Spleen (tissue), 11 donors: Measurements from ENCODE around the gene C3orf20. TPM values are rescaled to one million over a fixed set of nuclear protein-coding genes. Genes with fewer than 3 reads are reported as not detected.
A peak's percentile ranks its signal among the peaks of the same experiment; 100 is the strongest.

Source experiments
- DNase-seq: peaks from one replicate; pipeline ENCODE4 v3.0.0-alpha.2; 2020
- H3K27ac ChIP-seq, 8 donors: fragments of 200-600 bp; sonication (generic) in 7 of 8; 1 replicate in 4 of 8; 2 replicates in 4 of 8; pipeline versions ENCODE4 v1.5.0 to v1.8.0; 2016 to 2021; ENCODE audit warnings: inconsistent platforms in 4 of 8, mild to moderate bottlenecking in 4 of 8, moderate library complexity in 1 of 8
- H3K27me3 ChIP-seq, 7 donors: fragments of 200-600 bp; sonication (generic) in 6 of 7; replicated peaks in 1 of 7; 1 replicate in 4 of 7; 2 replicates in 3 of 7; pipeline versions ENCODE4 v1.5.0 to v1.8.0; 2016 to 2021; ENCODE audit warnings: inconsistent platforms in 3 of 7, mild to moderate bottlenecking in 1 of 7
- H3K36me3 ChIP-seq, 6 donors: fragments of 200-600 bp; sonication (generic) in 5 of 6; 1 replicate in 4 of 6; 2 replicates in 2 of 6; pipeline versions ENCODE4 v1.5.0 to v1.8.0; 2016 to 2021; ENCODE audit warnings: inconsistent platforms in 2 of 6
- H3K4me1 ChIP-seq, 6 donors: fragments of 200-600 bp; sonication (generic) in 5 of 6; 1 replicate in 3 of 6; 2 replicates in 3 of 6; pipeline versions ENCODE4 v1.5.0 to v1.8.0; 2016 to 2021; ENCODE audit warnings: inconsistent platforms in 3 of 6
- H3K4me3 ChIP-seq, 8 donors: fragments of 200-600 bp; sonication (generic) in 7 of 8; 1 replicate in 4 of 8; 2 replicates in 4 of 8; pipeline versions ENCODE4 v1.5.0 to v1.8.0; 2016 to 2021; ENCODE audit warnings: inconsistent platforms in 4 of 8, mild to moderate bottlenecking in 4 of 8, moderate library complexity in 2 of 8
- H3K9me3 ChIP-seq, 8 donors: fragments of 200-600 bp; sonication (generic) in 7 of 8; 1 replicate in 4 of 8; 2 replicates in 4 of 8; pipeline versions ENCODE4 v1.5.0 to v1.8.0; 2016 to 2021; ENCODE audit warnings: inconsistent platforms in 4 of 8
- POLR2A ChIP-seq, 3 donors: fragments of 450-650 bp; IDR thresholded peaks; one replicate each; pipeline ENCODE4 v1.5.1; 2017; ENCODE audit warnings: antibody characterized with exemption in 3 of 3, mild to moderate bottlenecking in 1 of 3
- POLR2AphosphoS5 ChIP-seq, 3 donors: sonication (generic); formaldehyde crosslinking; IDR thresholded peaks; one replicate each; pipeline ENCODE4 v1.5.1; 2017; ENCODE audit warnings: antibody characterized with exemption in 3 of 3
- WGBS, 5 donors: extraction: QIAGEN DNeasy Blood & Tissue Kit in 3 of 5; methylation state at CpG; one replicate each; pipeline versions ENCODE4 v1.1.5 to v1.1.7; 2013 to 2018; 5-methylcytosine and 5-hydroxymethylcytosine counted together
- intact Hi-C: fragments of 100-400 bp; cut with DNase I; formaldehyde crosslinking; loops from one replicate; pipeline ENCODE4 v1.15.0; 2023; ENCODE audit warnings: low total_unique reads
- polyA plus RNA-seq, 3 donors: library from polyadenylated mRNA; stranded (reverse); fragments of 200-250 nt; gene quantifications; one replicate each; pipeline ENCODE4 v1.2.1, GENCODE V29; 2013
- total RNA-seq, 7 donors: library from RNA; depleted of rRNA in 3 of 7; stranded (reverse); fragments of >200 nt in 3 of 7; fragmentation: NEBNext Ultra II Directional in 4 of 7; extraction: Animal tissue kit (Norgen Biotek cat#: 25700) in 4 of 7; gene quantifications; one replicate each; pipeline versions ENCODE4 v1.1.0 to v1.2.1, GENCODE V29; 2016 to 2021
- TF ChIP-seq, protein P1 (sequence below), 11 experiments: fragments of 200-600 bp in 7 of 11; fragments of 450-650 bp in 4 of 11; sonication (generic) in 4 of 11; IDR thresholded peaks in 8 of 11; conservative IDR thresholded peaks in 3 of 11; 1 replicate in 7 of 11; 2 replicates in 4 of 11; pipeline versions ENCODE4 v1.4.0 to v1.8.0; 2016 to 2021; ENCODE audit warnings: antibody characterized with exemption in 11 of 11, inconsistent platforms in 4 of 11, mild to moderate bottlenecking in 1 of 11
- donor health status: healthy with polysubstance abuse.
- donor health status: DM: no; HTN: no; CAD: no; lungs with moderate emphysema.
- donor health status: DM: no; HTN: no; CAD: no.
- donor health status: Bipolar disorder and iron deficiency.
- donor health status: healthy.
- donor health status: DM: no; HTN: no; CAD: no.
- donor health status: DM: yes; HTN: yes; CAD: no.

Gene C3orf20
- total and polyA plus RNA-seq, 10 donors, result 0.17 to 1.1 (median 0.30) TPM; not detected in 3

DNA sequence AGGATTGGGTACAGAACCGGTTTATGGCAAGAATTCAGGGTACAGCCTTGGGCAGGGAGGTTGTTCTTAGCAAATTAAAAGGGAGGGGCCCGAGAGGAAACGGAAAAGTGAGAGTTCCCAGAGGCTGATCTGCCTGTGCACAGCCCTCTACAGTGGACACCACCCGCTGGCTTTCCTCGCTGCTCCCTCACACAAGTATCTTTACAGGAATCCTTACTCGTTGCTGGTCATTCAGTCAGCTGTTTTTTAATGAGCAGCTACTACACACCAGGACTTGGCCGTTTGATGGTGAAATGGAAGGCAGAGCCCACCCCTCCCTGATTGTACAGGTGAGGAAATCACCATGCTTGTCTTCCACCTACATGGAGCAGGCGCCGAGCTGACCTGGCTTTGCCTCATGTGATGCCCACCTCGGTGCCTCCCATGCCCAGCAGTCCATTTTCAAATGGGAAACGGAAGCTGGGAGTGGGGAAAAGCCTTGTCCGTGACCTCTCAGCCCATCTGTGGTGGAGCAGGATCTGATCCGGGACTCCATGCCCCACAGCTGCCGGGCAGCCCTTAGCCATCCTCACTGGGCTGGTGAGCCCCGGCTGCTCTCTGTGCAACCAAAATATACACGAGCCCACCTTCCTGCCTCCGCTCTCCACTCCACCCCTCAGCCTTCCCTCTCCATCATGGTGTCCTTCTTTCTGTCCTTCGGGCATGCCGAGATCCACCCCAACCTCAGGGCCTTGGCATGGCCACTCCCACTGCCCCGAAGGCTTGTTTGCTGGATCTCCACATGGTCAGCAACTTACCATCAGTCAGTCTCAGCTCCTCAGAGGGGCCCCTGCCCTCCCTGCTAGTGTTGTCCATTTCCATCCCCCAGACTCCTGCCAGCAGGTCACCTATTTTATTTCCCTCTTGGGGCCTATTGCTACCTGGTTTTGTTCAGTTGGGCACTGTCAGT is 110.5 kb downstream of the C3orf20 start:
- WGBS, 5 donors, result 67 to 76% (median 74%) methylated on average over 20 of the region's 20 CpGs
- H3K27me3 ChIP-seq, result peaks cover 0 to 5% (median 0%) of the 10 kb centered on the region in 7 donors
- H3K9me3 ChIP-seq, result no peaks in the 10 kb centered on the region
- peak; percentile 75 for DNase-seq
- H3K4me1 ChIP-seq, result peaks cover 0 to 28% (median 13%) of the 10 kb centered on the region in 6 donors
- H3K27ac ChIP-seq, result peak overlapping the region in 7 of 8 donors; percentile 17 to 81 (median 78)
- H3K4me3 ChIP-seq, result no peak overlapping the region
- TF ChIP-seq, protein P1, sequence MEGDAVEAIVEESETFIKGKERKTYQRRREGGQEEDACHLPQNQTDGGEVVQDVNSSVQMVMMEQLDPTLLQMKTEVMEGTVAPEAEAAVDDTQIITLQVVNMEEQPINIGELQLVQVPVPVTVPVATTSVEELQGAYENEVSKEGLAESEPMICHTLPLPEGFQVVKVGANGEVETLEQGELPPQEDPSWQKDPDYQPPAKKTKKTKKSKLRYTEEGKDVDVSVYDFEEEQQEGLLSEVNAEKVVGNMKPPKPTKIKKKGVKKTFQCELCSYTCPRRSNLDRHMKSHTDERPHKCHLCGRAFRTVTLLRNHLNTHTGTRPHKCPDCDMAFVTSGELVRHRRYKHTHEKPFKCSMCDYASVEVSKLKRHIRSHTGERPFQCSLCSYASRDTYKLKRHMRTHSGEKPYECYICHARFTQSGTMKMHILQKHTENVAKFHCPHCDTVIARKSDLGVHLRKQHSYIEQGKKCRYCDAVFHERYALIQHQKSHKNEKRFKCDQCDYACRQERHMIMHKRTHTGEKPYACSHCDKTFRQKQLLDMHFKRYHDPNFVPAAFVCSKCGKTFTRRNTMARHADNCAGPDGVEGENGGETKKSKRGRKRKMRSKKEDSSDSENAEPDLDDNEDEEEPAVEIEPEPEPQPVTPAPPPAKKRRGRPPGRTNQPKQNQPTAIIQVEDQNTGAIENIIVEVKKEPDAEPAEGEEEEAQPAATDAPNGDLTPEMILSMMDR (IDR thresholded peaks at IDR 0.05 in 8 of 11, conservative IDR thresholded peaks at IDR 0.05 in 3 of 11), result no peak
- TF ChIP-seq POLR2A (IDR thresholded peaks at IDR 0.05), result no peak
- TF ChIP-seq POLR2AphosphoS5 (IDR thresholded peaks at IDR 0.05), result peak; percentile 15 to 28 (median 24)
- H3K36me3 ChIP-seq, result no peaks in the 10 kb centered on the region
- intact Hi-C loops, result no loop called here

DNA sequence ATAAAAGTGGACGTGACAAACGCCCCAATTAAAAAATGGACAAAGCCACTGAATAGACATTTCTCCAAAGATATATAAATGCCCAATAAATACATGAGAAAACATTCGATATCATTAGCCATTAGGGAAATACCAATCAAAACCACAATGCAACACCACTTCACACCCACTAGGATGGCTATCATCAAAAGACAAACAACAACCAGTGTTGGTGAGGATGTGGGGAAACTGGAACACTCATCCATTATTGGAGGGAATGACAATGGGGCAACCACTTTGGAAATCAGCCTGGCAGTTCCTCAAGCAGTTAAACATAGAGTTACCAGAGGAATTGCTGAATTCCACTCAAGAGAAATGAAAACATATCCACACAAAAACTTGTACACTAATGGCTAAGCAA is 111.4 kb downstream of the C3orf20 start:
- H3K27me3 ChIP-seq, result peaks cover 0 to 14% (median 0%) of the 10 kb centered on the region in 7 donors
- DNase-seq, result no peak
- H3K9me3 ChIP-seq, result no peaks in the 10 kb centered on the region
- no peak overlapping the region for H3K4me3 ChIP-seq
- TF ChIP-seq POLR2AphosphoS5 (IDR thresholded peaks at IDR 0.05), result no peak
- TF ChIP-seq, protein P1 (IDR thresholded peaks at IDR 0.05 in 8 of 11, conservative IDR thresholded peaks at IDR 0.05 in 3 of 11), result no peak
- TF ChIP-seq POLR2A (IDR thresholded peaks at IDR 0.05), result no peak
- 87 to 97% (median 91%) methylated on average over 3 of the region's 3 CpGs for WGBS, 5 donors
- H3K4me1 ChIP-seq, result peaks cover 0 to 32% (median 14%) of the 10 kb centered on the region in 6 donors
- H3K27ac ChIP-seq, result peak overlapping the region in 5 of 8 donors; percentile 70 to 81 (median 79)
- intact Hi-C loops, result no loop called here
- H3K36me3 ChIP-seq, result no peaks in the 10 kb centered on the region

DNA sequence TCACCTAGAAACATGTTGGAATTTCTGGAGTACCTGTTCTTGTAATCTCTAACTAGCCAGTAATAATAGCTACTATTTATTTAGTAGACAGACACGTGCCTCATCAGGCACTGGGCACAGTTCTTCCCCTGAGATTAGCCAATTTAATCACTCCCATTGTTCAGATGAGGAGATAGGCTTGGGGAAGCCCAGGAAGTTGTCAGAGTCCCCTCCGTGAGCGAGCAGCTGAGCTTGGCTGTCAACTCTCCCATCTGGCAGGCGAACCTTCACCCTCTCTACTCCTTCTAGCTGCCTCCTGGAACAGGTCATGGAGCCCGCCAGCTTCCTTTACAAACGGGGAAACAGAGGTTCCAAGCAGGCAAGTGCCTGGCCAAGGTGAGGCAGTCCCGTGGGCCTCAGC is 112.7 kb downstream of the C3orf20 start:
- Histone ChIP-seq H3K4me1 (peaks cover 0 to 40% (median 21%) of the 10 kb centered on the region in 6 donors), H3K36me3 (no peaks in the 10 kb centered on the region), H3K27me3 (peaks cover 0 to 19% (median 0%) of the 10 kb centered on the region in 7 donors), H3K4me3 (no peak overlapping the region), H3K27ac (no peak overlapping the region), H3K9me3 (no peaks in the 10 kb centered on the region)
- TF ChIP-seq, protein P1 (IDR thresholded peaks at IDR 0.05 in 8 of 11, conservative IDR thresholded peaks at IDR 0.05 in 3 of 11), result no peak
- TF ChIP-seq POLR2AphosphoS5 (IDR thresholded peaks at IDR 0.05) (no peak), POLR2A (IDR thresholded peaks at IDR 0.05) (no peak)
- WGBS, 5 donors, result 58 to 81% (median 62%) methylated on average over 4 to 7 of the region's 7 CpGs
- peak; percentile 47 for DNase-seq
- intact Hi-C loops, result no loop called here

DNA sequence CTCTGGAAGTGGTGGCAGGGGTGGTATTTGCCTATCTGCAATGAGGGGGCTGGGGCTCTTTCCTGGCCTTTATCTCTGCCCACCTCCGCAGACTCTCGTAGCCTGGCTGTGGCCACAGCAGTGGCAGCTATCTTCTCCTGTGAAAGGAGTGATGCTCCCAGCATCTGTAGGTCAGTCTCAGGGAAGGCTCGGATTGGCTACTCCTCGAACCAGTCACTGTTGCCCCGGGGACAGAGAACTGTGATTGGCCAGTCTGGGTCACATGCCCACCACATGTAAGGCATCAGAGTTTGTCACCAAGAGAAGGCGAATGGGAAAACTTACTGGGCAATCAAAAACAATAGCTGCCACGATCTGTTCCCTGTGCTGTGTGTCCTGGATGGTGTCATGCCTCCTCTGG is 113.7 kb downstream of the C3orf20 start:
- Histone ChIP-seq H3K27me3 (peaks cover 0 to 19% (median 0%) of the 10 kb centered on the region in 7 donors), H3K36me3 (no peaks in the 10 kb centered on the region), H3K9me3 (no peaks in the 10 kb centered on the region), H3K27ac (no peak overlapping the region), H3K4me1 (peaks cover 0 to 44% (median 22%) of the 10 kb centered on the region in 6 donors), H3K4me3 (no peak overlapping the region)
- intact Hi-C loops, result no loop called here
- WGBS, 5 donors, result 85 to 95% (median 92%) methylated on average over 3 to 7 of the region's 7 CpGs
- peak; percentile 38 for DNase-seq
- no peak for TF ChIP-seq POLR2A (IDR thresholded peaks at IDR 0.05)
- TF ChIP-seq, protein P1 (IDR thresholded peaks at IDR 0.05 in 8 of 11, conservative IDR thresholded peaks at IDR 0.05 in 3 of 11), result no peak
- TF ChIP-seq POLR2AphosphoS5 (IDR thresholded peaks at IDR 0.05), result no peak
